Colon (tissue), 2 donors: ENCODE data around the gene SPAG17.

Source experiments
- FAIRE-seq: peaks from 2 replicates; lab custom pipeline; 2012; peaks lifted over from hg19 to GRCh38; lab: Jason Lieb, UNC
- donor health status: control.
- donor health status: control.

The SPAG17 gene

GRCh38 chr1:118185084-118185832, at the start of gene SPAG17:
SPAG17 (minus strand) TSS chr1:118185228; CDS start chr1:118185157, 71 bp downstream.
- FAIRE-seq: no peak

- FAIRE-seq: no peak
Measured at GRCh38 chr1:118225471-118225870, 40.4 kb upstream of the SPAG17 start.

- FAIRE-seq: no peak
Measured at GRCh38 chr1:118223426-118223825, 38.4 kb upstream of the SPAG17 start.

GRCh38 chr1:118219438-118219837, 34.4 kb upstream of the SPAG17 start:
- no peak for FAIRE-seq

- FAIRE-seq: no peak
Measured at GRCh38 chr1:118217141-118217838, 32.3 kb upstream of the SPAG17 start.

- no peak for FAIRE-seq
Measured at GRCh38 chr1:118214866-118215265, 29.8 kb upstream of the SPAG17 start.

GRCh38 chr1:118210723-118211110, 25.7 kb upstream of the SPAG17 start:
- FAIRE-seq: no peak

- no peak for FAIRE-seq
Measured at GRCh38 chr1:118210051-118210722, 25.2 kb upstream of the SPAG17 start.

GRCh38 chr1:118209648-118210047, 24.6 kb upstream of the SPAG17 start:
- no peak for FAIRE-seq

- no peak for FAIRE-seq
Measured at GRCh38 chr1:118206966-118207365, 21.9 kb upstream of the SPAG17 start.

GRCh38 chr1:118204648-118205047, 19.6 kb upstream of the SPAG17 start:
- FAIRE-seq: no peak

GRCh38 chr1:118204105-118204504, 19.1 kb upstream of the SPAG17 start:
- FAIRE-seq: no peak

GRCh38 chr1:118202076-118202608, 17.1 kb upstream of the SPAG17 start:
- FAIRE-seq: no peak

GRCh38 chr1:118201524-118201923, 16.5 kb upstream of the SPAG17 start:
- FAIRE-seq: no peak

- FAIRE-seq: no peak
Measured at GRCh38 chr1:118200836-118201235, 15.8 kb upstream of the SPAG17 start.

- no peak for FAIRE-seq
Measured at GRCh38 chr1:118190561-118190960, 5.5 kb upstream of the SPAG17 start.

GRCh38 chr1:118189564-118189963, 4.5 kb upstream of the SPAG17 start:
- FAIRE-seq: no peak

- FAIRE-seq: no peak
Measured at GRCh38 chr1:118188411-118188810, 3.4 kb upstream of the SPAG17 start.

GRCh38 chr1:118186026-118186425, 998 bp upstream of the SPAG17 start:
- FAIRE-seq: no peak

- FAIRE-seq: no peak
Measured at GRCh38 chr1:118184739-118185083, 317 bp downstream of the SPAG17 start.

GRCh38 chr1:118183586-118183985, 1.4 kb downstream of the SPAG17 start:
- FAIRE-seq: no peak

GRCh38 chr1:118177998-118178397, 7.0 kb downstream of the SPAG17 start:
- FAIRE-seq: no peak

GRCh38 chr1:118169016-118169415, 16.0 kb downstream of the SPAG17 start:
- FAIRE-seq: no peak
